ENCODE results near the gene NFAM1. TPM values are rescaled to one million over a fixed set of nuclear protein-coding genes. Genes with fewer than 3 reads are reported as not detected.

NFAM1 gene
- total RNA-seq, 6 donors from 2014 or later: 8.7 to 36.7 (median 15.9) TPM

DNA sequence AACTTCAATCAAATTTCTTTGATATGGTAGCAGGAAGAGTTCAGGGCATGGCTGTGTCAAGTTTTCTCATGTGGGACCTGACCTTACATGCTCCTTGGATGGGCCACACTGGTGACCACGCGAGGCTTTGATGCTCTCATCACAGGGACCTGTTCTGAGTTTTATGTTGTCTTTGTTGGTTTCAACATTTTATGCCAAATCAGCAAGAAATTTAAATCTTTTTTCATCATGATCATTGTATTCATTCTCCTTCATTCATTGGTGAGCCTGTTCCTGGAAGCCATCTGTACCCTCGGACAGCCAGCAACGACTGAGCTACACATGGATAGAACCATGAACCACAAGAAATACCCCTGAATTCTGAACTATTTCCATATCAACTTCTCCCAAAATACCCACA, 10.5 kb upstream of the NFAM1 start:
- Histone ChIP-seq H3K27me3 (no peaks in the 10 kb centered on the region), H3K4me3 (no peak overlapping the region), H3K4me1 (peaks cover 23 to 39% (median 31%) of the 10 kb centered on the region in 4 donors), H3K9me3 (no peaks in the 10 kb centered on the region), H3K36me3 (no peaks in the 10 kb centered on the region), H3K27ac (no peak overlapping the region)
- no peak for DNase-seq
- ATAC-seq (ENCODE audit: low FRiP score in 2 of 2): no peak
- WGBS, 2 donors: 85 to 88% methylated on average over 4 of the region's 4 CpGs
- TF ChIP-seq EP300 (IDR thresholded peaks at IDR 0.05): no peak
- no peak for TF ChIP-seq POLR2A (IDR thresholded peaks at IDR 0.05)
- TF ChIP-seq POLR2AphosphoS5 (IDR thresholded peaks at IDR 0.05): no peak
- TF ChIP-seq, protein P1, sequence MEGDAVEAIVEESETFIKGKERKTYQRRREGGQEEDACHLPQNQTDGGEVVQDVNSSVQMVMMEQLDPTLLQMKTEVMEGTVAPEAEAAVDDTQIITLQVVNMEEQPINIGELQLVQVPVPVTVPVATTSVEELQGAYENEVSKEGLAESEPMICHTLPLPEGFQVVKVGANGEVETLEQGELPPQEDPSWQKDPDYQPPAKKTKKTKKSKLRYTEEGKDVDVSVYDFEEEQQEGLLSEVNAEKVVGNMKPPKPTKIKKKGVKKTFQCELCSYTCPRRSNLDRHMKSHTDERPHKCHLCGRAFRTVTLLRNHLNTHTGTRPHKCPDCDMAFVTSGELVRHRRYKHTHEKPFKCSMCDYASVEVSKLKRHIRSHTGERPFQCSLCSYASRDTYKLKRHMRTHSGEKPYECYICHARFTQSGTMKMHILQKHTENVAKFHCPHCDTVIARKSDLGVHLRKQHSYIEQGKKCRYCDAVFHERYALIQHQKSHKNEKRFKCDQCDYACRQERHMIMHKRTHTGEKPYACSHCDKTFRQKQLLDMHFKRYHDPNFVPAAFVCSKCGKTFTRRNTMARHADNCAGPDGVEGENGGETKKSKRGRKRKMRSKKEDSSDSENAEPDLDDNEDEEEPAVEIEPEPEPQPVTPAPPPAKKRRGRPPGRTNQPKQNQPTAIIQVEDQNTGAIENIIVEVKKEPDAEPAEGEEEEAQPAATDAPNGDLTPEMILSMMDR (IDR thresholded peaks at IDR 0.05): no peak

DNA sequence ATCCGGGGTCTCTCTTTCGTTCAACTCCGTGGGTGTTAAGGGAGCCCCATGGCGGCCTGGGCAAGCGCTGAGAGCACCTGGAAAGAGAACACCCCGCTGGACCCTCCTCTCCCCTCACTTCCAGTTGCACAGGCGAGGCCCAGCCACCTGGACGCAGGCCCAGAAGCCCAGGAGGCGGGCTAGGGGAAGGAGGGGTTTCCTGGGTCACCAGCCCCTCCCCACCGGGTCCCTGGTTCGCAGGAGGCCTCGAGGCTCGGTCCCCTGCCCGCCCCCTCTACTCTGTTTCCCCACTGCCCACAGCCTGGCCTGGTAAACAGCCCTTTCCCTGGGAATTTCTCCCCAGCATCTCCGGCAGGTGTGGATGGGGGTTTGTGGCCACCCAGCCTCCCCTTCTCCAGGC, 8.5 kb upstream of the NFAM1 start:
- Histone ChIP-seq H3K4me3 (no peak overlapping the region), H3K36me3 (no peaks in the 10 kb centered on the region), H3K27ac (peak overlapping the region in 2 of 4 donors; percentile 83 to 85), H3K27me3 (no peaks in the 10 kb centered on the region), H3K9me3 (no peaks in the 10 kb centered on the region), H3K4me1 (peaks cover 29 to 56% (median 44%) of the 10 kb centered on the region in 4 donors)
- no peak for ATAC-seq (ENCODE audit: low FRiP score in 2 of 2)
- 85 to 87% methylated on average over 13 of the region's 15 CpGs for WGBS, 2 donors
- TF ChIP-seq POLR2AphosphoS5 (IDR thresholded peaks at IDR 0.05) (no peak), POLR2A (IDR thresholded peaks at IDR 0.05) (no peak), EP300 (IDR thresholded peaks at IDR 0.05) (no peak)
- TF ChIP-seq, protein P1 (IDR thresholded peaks at IDR 0.05): no peak
- DNase-seq: no peak

DNA sequence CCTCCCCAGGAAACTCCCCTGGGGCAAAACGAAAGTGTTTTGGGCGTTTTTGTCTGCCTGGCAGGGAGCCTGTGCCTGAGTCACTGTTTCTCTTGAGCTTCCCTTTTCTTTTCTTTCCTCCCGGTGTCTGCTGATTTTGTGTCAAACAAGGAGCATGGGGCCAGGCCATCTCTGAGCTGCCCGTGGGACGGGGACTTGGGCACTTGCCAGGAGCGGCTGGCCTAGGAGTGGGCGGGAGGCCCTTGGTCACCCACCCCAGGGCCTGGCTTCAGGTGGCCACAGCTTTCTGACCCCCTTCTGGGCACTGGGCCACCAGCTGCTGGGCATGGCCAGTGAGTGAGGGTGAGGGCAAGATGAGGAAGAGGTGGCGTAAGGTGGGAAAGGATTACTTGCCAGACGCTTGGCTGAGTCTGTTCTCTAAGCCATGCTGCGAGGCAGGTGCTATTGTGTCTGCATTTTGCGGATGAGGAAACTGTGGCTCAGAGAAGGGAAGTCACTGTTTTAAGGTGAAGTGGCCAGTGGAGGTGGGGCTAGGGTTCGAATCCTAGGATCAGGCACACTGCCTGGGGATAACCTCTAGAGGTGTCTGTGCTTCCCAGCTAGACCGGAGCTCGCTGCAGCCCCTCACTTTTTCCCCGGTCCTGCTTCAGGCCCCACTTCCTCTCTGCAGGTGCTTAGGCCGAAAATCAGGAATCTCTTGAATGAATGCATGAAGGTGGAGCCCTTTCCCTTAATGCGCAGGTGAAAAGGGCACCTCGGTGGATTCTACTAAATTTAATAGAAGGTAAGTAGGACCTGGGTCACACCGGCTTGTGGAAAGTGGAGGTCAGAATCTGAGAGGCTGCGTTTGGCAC, 7.8 kb upstream of the NFAM1 start:
- DNase-seq (peak; percentile 68 to 87), ATAC-seq (ENCODE audit: low FRiP score in 2 of 2) (peak in 1 of 2 donors; percentile 25)
- peak overlapping the region; percentile 71 to 85 (median 78) for H3K27ac ChIP-seq
- H3K9me3 ChIP-seq: no peaks in the 10 kb centered on the region
- TF ChIP-seq, protein P1 (IDR thresholded peaks at IDR 0.05): no peak
- no peak for TF ChIP-seq EP300 (IDR thresholded peaks at IDR 0.05)
- no peak for TF ChIP-seq POLR2A (IDR thresholded peaks at IDR 0.05)
- no peak for TF ChIP-seq POLR2AphosphoS5 (IDR thresholded peaks at IDR 0.05)
- peaks cover 29 to 55% (median 44%) of the 10 kb centered on the region in 4 donors for H3K4me1 ChIP-seq
- 58 to 60% methylated on average over 20 of the region's 20 CpGs for WGBS, 2 donors
- no peak overlapping the region for H3K4me3 ChIP-seq
- H3K36me3 ChIP-seq: no peaks in the 10 kb centered on the region
- H3K27me3 ChIP-seq: no peaks in the 10 kb centered on the region

DNA sequence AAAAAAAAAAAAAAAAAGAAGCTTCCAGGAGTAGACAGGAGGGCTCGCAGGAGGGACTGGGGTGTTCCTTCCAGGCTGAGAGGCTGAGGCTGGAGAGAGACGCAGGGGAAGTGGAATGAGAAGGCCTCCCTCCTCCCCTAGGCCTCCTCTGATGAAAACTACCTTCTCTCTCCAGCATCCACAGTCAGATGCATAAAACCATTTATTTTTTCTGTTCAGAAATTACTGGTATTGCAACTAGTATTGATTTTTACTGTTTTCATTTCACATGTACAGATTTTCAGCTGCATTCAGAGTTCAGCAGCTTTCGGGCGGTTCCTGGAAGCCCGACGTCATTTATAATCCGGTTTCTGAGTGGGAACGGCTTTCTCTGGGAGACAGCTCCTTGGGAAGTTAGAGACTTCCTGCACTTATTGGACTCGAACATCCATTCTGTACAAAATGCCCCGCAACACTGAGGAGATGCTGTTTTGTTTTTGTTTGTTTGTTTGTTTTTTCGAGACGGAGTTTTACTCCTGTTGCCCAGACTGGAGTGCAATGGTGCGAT, 6.9 kb upstream of the NFAM1 start:
- 78 to 81% methylated on average over 13 of the region's 13 CpGs for WGBS, 2 donors
- Histone ChIP-seq H3K4me3 (no peak overlapping the region), H3K27ac (peak overlapping the region; percentile 71 to 85 (median 78)), H3K36me3 (no peaks in the 10 kb centered on the region), H3K9me3 (no peaks in the 10 kb centered on the region), H3K4me1 (peaks cover 19 to 46% (median 34%) of the 10 kb centered on the region in 4 donors), H3K27me3 (no peaks in the 10 kb centered on the region)
- no peak for DNase-seq
- no peak for ATAC-seq (ENCODE audit: low FRiP score in 2 of 2)
- no peak for TF ChIP-seq EP300 (IDR thresholded peaks at IDR 0.05)
- TF ChIP-seq, protein P1 (IDR thresholded peaks at IDR 0.05): no peak
- no peak for TF ChIP-seq POLR2AphosphoS5 (IDR thresholded peaks at IDR 0.05)
